Mucosa of rectum (tissue), 2 donors: ENCODE measurements around the gene PKMYT1.

ENCODE experiments used
- H3K27ac ChIP-seq, 2 donors: one replicate each; pipeline ENCODE4 v1.7.0; 2013; ENCODE audit warnings: inconsistent platforms in 2 of 2, low read depth in 2 of 2, low read length in 2 of 2
- H3K27me3 ChIP-seq, 2 donors: one replicate each; pipeline ENCODE4 v1.7.0; 2013; ENCODE audit warnings: low read length in 2 of 2; ENCODE audit not compliant: control insufficient read depth in 2 of 2, insufficient read depth in 2 of 2
- H3K36me3 ChIP-seq, 2 donors: one replicate each; pipeline ENCODE4 v1.7.0; 2013; ENCODE audit warnings: low read length in 2 of 2; ENCODE audit not compliant: control insufficient read depth in 2 of 2, insufficient read depth in 2 of 2
- H3K4me1 ChIP-seq, 2 donors: one replicate each; pipeline ENCODE4 v1.7.0; 2013; ENCODE audit warnings: low read length in 2 of 2, mild to moderate bottlenecking in 1 of 2; ENCODE audit not compliant: control insufficient read depth in 2 of 2, insufficient read depth in 2 of 2
- H3K4me3 ChIP-seq, 2 donors: one replicate each; pipeline ENCODE4 v1.7.0; 2013; ENCODE audit warnings: low read length in 2 of 2
- H3K9ac ChIP-seq, 2 donors: one replicate each; pipeline ENCODE4 v1.7.0; 2013; ENCODE audit warnings: low read length in 2 of 2, low read depth in 1 of 2, mild to moderate bottlenecking in 1 of 2
- H3K9me3 ChIP-seq, 2 donors: one replicate each; pipeline ENCODE4 v1.7.0; 2013; ENCODE audit warnings: low read length in 2 of 2; ENCODE audit not compliant: control insufficient read depth in 2 of 2
- donor health status: healthy.
- donor health status: Normal muscosa, but diverticular disease.

Gene PKMYT1

GRCh38 chr16:2985462-2985861 is 5.2 kb upstream of the PKMYT1 start:
- Histone ChIP-seq H3K27me3 (no peaks in the 10 kb centered on the region), H3K4me1 (peaks cover 5 to 7% of the 10 kb centered on the region in 2 donors), H3K36me3 (no peaks in the 10 kb centered on the region), H3K9me3 (no peaks in the 10 kb centered on the region), H3K4me3 (no peak overlapping the region), H3K9ac (no peak overlapping the region), H3K27ac (no peak overlapping the region)

GRCh38 chr16:2983706-2984136 is 3.5 kb upstream of the PKMYT1 start:
- Histone ChIP-seq H3K27ac (no peak overlapping the region), H3K9ac (peak overlapping the region in 1 of 2 donors; percentile 43), H3K4me3 (peak overlapping the region in 1 of 2 donors; percentile 31)

GRCh38 chr16:2982402-2982801 is 2.2 kb upstream of the PKMYT1 start:
- no peak overlapping the region for H3K4me3 ChIP-seq
- H3K27me3 ChIP-seq = no peaks in the 10 kb centered on the region
- no peak overlapping the region for H3K27ac ChIP-seq
- no peaks in the 10 kb centered on the region for H3K36me3 ChIP-seq
- H3K9me3 ChIP-seq = no peaks in the 10 kb centered on the region
- peaks cover 12 to 18% of the 10 kb centered on the region in 2 donors for H3K4me1 ChIP-seq
- H3K9ac ChIP-seq = no peak overlapping the region

More at GRCh38 chr16:2983706-2984136, 3.5 kb upstream of the PKMYT1 start:
- H3K27me3 ChIP-seq = no peaks in the 10 kb centered on the region
- no peaks in the 10 kb centered on the region for H3K36me3 ChIP-seq
- peaks cover 12% of the 10 kb centered on the region in 2 donors for H3K4me1 ChIP-seq
- no peaks in the 10 kb centered on the region for H3K9me3 ChIP-seq

- H3K27ac ChIP-seq = no peak overlapping the region
- no peaks in the 10 kb centered on the region for H3K36me3 ChIP-seq
- no peaks in the 10 kb centered on the region for H3K9me3 ChIP-seq
- H3K4me3 ChIP-seq = no peak overlapping the region
- H3K4me1 ChIP-seq = peaks cover 12 to 19% of the 10 kb centered on the region in 2 donors
- no peaks in the 10 kb centered on the region for H3K27me3 ChIP-seq
- no peak overlapping the region for H3K9ac ChIP-seq
These were observed 1.6 kb upstream of the PKMYT1 start for GRCh38 chr16:2981899-2982250.

GRCh38 chr16:2981177-2981898 is 1.1 kb upstream of the PKMYT1 start:
- Histone ChIP-seq H3K9ac (peak overlapping the region in 1 of 2 donors; percentile 84), H3K27me3 (no peaks in the 10 kb centered on the region), H3K9me3 (no peaks in the 10 kb centered on the region), H3K4me3 (peak overlapping the region; percentile 73 to 87), H3K36me3 (no peaks in the 10 kb centered on the region), H3K4me1 (peaks cover 12 to 19% of the 10 kb centered on the region in 2 donors), H3K27ac (no peak overlapping the region)

GRCh38 chr16:2979669-2980226 is 498 bp downstream of the PKMYT1 start:
- H3K9ac ChIP-seq = peak overlapping the region in 1 of 2 donors; percentile 84
- H3K9me3 ChIP-seq = no peaks in the 10 kb centered on the region
- no peak overlapping the region for H3K27ac ChIP-seq
- H3K36me3 ChIP-seq = no peaks in the 10 kb centered on the region
- no peaks in the 10 kb centered on the region for H3K27me3 ChIP-seq
- peaks cover 12 to 19% of the 10 kb centered on the region in 2 donors for H3K4me1 ChIP-seq
- peak overlapping the region; percentile 73 to 87 for H3K4me3 ChIP-seq

- Histone ChIP-seq H3K9ac (no peak overlapping the region), H3K36me3 (no peaks in the 10 kb centered on the region), H3K4me3 (no peak overlapping the region), H3K27ac (no peak overlapping the region), H3K9me3 (no peaks in the 10 kb centered on the region), H3K4me1 (peaks cover 7 to 19% of the 10 kb centered on the region in 2 donors), H3K27me3 (no peaks in the 10 kb centered on the region)
These were observed 2.8 kb downstream of the PKMYT1 start for GRCh38 chr16:2977440-2977839.

GRCh38 chr16:2976673-2977072 is 3.6 kb downstream of the PKMYT1 start:
- Histone ChIP-seq H3K4me3 (no peak overlapping the region), H3K27me3 (no peaks in the 10 kb centered on the region), H3K9ac (no peak overlapping the region), H3K27ac (no peak overlapping the region), H3K9me3 (no peaks in the 10 kb centered on the region), H3K4me1 (peaks cover 7 to 19% of the 10 kb centered on the region in 2 donors), H3K36me3 (no peaks in the 10 kb centered on the region)

- no peaks in the 10 kb centered on the region for H3K36me3 ChIP-seq
- H3K9me3 ChIP-seq = no peaks in the 10 kb centered on the region
- no peak overlapping the region for H3K4me3 ChIP-seq
- no peak overlapping the region for H3K9ac ChIP-seq
- H3K27ac ChIP-seq = no peak overlapping the region
- no peaks in the 10 kb centered on the region for H3K27me3 ChIP-seq
- peaks cover 7 to 19% of the 10 kb centered on the region in 2 donors for H3K4me1 ChIP-seq
These were observed 4.0 kb downstream of the PKMYT1 start for GRCh38 chr16:2976201-2976600.

- Histone ChIP-seq H3K4me3 (no peak overlapping the region), H3K27me3 (no peaks in the 10 kb centered on the region), H3K4me1 (peaks cover 10 to 17% of the 10 kb centered on the region in 2 donors), H3K27ac (no peak overlapping the region), H3K36me3 (no peaks in the 10 kb centered on the region), H3K9me3 (no peaks in the 10 kb centered on the region), H3K9ac (no peak overlapping the region)
These were observed 5.0 kb downstream of the PKMYT1 start for GRCh38 chr16:2975161-2975795.
